ENCODE results near the gene CIAO2A. TPM values are rescaled to one million over a fixed set of nuclear protein-coding genes. Genes with fewer than 3 reads are reported as not detected.

Gene CIAO2A
- total RNA-seq, 1 donor from 2014 or later, result 2.4 TPM

- TF ChIP-seq CTCF (IDR thresholded peaks at IDR 0.05), result no peak
- H3K27ac ChIP-seq, result no peak overlapping the region
- no peak overlapping the region for H3K4me3 ChIP-seq
- intact Hi-C loops (cut with DNase I), result no loop called here
- no peaks in the 10 kb centered on the region for H3K36me3 ChIP-seq
- DNase-seq (ENCODE audit: low spot score in 2 of 2), result no peak
- no peaks in the 10 kb centered on the region for H3K9me3 ChIP-seq
- H3K27me3 ChIP-seq, result no peaks in the 10 kb centered on the region
- peaks cover 0 to 2% of the 10 kb centered on the region in 2 donors for H3K4me1 ChIP-seq
These were observed 42.0 kb downstream of the CIAO2A start for GRCh38 chr15:64051407-64052259.

GRCh38 chr15:64051093-64051402 lies 42.6 kb downstream of the CIAO2A start:
- Histone ChIP-seq H3K27me3 (no peaks in the 10 kb centered on the region), H3K9me3 (no peaks in the 10 kb centered on the region), H3K4me3 (no peak overlapping the region), H3K4me1 (peaks cover 0 to 4% of the 10 kb centered on the region in 2 donors), H3K27ac (no peak overlapping the region), H3K36me3 (no peaks in the 10 kb centered on the region)
- intact Hi-C loops (cut with DNase I), result no loop called here
- DNase-seq (ENCODE audit: low spot score in 2 of 2), result no peak
- no peak for TF ChIP-seq CTCF (IDR thresholded peaks at IDR 0.05)

GRCh38 chr15:64050281-64051092 lies 43.2 kb downstream of the CIAO2A start:
- intact Hi-C loops (cut with DNase I), result no loop called here
- no peak for DNase-seq (ENCODE audit: low spot score in 2 of 2)
- H3K9me3 ChIP-seq, result no peaks in the 10 kb centered on the region
- H3K27ac ChIP-seq, result no peak overlapping the region
- no peak for TF ChIP-seq CTCF (IDR thresholded peaks at IDR 0.05)
- H3K4me3 ChIP-seq, result no peak overlapping the region
- H3K27me3 ChIP-seq, result no peaks in the 10 kb centered on the region
- peaks cover 0 to 7% of the 10 kb centered on the region in 2 donors for H3K4me1 ChIP-seq
- no peaks in the 10 kb centered on the region for H3K36me3 ChIP-seq

GRCh38 chr15:64048781-64049460 lies 44.7 kb downstream of the CIAO2A start:
- H3K9me3 ChIP-seq, result no peaks in the 10 kb centered on the region
- H3K27me3 ChIP-seq, result no peaks in the 10 kb centered on the region
- H3K4me3 ChIP-seq, result no peak overlapping the region
- TF ChIP-seq CTCF (IDR thresholded peaks at IDR 0.05), result no peak
- no peak for DNase-seq (ENCODE audit: low spot score in 2 of 2)
- H3K27ac ChIP-seq, result no peak overlapping the region
- peaks cover 0 to 8% of the 10 kb centered on the region in 2 donors for H3K4me1 ChIP-seq
- no peaks in the 10 kb centered on the region for H3K36me3 ChIP-seq
- intact Hi-C loops (cut with DNase I), result loop anchor here (5.0 kb wide), 3 partner anchors 102 to 297 kb away; partner anchors contain the start of gene HERC1

GRCh38 chr15:64046421-64047153 lies 47.1 kb downstream of the CIAO2A start, which contains the start of gene DAPK2:
DAPK2 (minus strand) TSS chr15:64046485; CDS start chr15:64040261, 6,224 bp downstream.
- intact Hi-C loops (cut with DNase I), result loop anchor here (5.0 kb wide), 3 partner anchors 99 to 294 kb away; partner anchors contain the start of gene HERC1
- Histone ChIP-seq H3K27ac (no peak within 1 kb of the TSS), H3K36me3 (no peaks in the 10 kb centered on the region), H3K27me3 (no peaks in the 10 kb centered on the region), H3K9me3 (no peaks in the 10 kb centered on the region), H3K4me1 (peaks cover 0 to 8% of the 10 kb centered on the region in 2 donors), H3K4me3 (peak within 1 kb of the TSS; percentile 69 to 78)
- TF ChIP-seq CTCF (IDR thresholded peaks at IDR 0.05), result peak; percentile 57 to 88 (median 65)
- peak in 1 of 2 donors; percentile 79 for DNase-seq (ENCODE audit: low spot score in 2 of 2)
